Glomerular visceral epithelial cell (primary cell): ENCODE results near the gene NPB.

Experiments
- DNase-seq: peaks from one replicate; pipeline ENCODE4 v3.0.0-alpha.2; 2016; ENCODE audit errors: extremely low spot score

NPB gene

DNA sequence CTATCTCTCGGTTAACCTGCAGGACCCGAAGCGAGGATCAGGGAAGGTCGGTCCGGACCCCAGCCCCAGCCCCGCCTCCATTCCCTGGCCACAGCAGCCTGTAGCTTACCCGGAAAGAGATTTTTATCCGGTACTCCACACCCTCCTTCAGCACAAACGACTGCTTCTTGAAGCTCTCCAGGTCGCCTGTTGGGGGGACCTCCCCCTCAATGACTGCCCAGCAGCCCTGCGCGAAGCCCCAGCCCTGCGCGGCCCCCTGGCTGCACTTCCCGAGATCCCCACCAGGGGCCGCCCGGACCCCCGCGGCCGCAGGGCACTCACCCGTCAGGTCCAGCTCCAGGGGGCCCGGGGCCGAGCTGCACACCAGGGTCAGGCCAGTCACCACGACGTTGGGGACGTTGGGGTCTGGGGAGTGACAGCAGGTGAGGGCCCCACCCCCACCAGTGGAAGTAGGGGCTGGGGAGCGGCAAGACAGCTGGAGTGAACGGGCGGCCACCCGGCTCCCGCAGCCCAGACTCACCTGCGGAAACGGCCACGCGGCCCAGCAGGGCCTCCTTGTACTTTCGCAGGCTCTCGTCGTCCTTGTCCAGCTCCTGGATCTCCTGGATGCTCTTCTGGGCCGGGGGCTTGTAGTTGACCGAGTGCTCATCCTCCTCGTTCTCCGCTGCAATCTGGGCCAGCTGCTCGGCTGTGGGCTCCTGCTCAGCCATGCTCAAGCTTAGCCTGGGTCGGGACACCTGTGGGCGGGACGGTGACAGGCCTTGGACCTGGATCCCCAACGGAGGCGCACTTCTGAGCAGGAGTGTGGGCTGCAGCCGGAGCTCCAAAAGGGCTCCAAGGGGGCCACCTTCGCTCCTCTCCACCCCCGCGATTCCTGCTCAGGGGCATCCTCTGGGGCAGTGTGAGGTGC lies 32.6 kb upstream of the NPB start:
- DNase-seq, result peak; percentile 57

DNA sequence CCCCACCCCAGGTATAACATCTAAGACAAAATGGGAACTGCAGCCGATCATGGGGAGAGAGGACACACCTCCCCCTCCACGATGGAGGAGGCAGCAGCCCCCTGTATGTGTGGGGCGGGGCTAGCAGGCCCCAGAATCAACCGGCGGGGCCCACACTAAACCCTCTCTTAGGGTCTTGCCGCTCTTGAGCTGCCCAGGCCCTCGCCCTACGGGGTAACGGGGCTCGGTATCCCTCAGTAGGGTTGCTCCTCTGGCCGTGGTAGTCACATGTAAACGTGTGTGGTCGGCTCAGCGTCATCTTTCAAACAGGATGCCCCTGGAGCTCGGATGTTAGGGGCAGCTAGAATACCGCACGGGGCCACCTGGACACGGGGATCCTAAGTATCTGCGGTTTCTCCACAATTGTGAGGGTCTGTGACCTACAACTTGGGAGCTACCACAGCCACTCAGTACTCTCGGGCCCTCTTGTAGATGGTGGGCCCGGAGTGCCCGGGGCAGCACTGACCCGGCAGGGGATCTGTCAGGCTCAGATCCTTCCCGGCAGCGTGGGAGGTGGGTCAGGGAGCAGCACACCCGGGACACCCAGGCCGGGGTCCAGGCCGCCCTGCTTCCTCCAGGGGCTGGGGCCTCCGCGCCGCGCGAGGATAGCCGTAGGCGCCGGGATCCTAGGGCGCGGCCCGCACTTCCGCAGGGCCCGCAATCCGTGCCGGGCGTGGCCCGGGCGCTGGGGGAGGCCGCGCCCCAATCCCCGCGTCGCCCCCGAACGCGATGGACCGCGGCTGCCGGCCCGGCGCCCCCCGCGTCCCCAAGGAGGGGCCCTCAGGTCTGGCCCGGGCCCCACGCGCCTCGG lies 31.7 kb upstream of the NPB start:
- DNase-seq, result peak; percentile 53

DNA sequence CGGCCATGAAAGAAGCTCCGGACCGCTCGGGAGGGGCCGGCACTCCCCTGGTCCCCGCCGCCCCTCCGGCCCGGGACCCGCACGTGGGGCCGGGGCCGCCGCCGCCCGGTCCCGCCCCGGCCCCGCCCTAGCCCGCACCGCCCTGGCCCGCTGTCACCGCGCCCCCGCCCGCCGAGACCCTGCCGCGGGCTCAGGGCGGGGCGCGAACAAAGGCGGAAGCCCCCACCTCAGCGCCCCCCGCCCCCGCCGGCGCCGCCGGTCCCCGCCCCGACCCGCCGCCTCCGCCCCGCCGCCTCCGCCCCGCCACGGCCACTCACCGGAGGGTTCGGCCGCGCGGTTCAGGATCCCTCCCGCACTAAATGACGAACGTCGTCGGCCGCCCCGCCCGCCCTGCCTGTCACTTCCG lies 31.1 kb upstream of the NPB start, which contains the start of gene ARHGDIA:
Gene ARHGDIA (minus strand): TSS at position 357 of the 406 bp plus-strand sequence. CDS start 1,407 bp downstream, outside the sequence.
- DNase-seq, result no peak

DNA sequence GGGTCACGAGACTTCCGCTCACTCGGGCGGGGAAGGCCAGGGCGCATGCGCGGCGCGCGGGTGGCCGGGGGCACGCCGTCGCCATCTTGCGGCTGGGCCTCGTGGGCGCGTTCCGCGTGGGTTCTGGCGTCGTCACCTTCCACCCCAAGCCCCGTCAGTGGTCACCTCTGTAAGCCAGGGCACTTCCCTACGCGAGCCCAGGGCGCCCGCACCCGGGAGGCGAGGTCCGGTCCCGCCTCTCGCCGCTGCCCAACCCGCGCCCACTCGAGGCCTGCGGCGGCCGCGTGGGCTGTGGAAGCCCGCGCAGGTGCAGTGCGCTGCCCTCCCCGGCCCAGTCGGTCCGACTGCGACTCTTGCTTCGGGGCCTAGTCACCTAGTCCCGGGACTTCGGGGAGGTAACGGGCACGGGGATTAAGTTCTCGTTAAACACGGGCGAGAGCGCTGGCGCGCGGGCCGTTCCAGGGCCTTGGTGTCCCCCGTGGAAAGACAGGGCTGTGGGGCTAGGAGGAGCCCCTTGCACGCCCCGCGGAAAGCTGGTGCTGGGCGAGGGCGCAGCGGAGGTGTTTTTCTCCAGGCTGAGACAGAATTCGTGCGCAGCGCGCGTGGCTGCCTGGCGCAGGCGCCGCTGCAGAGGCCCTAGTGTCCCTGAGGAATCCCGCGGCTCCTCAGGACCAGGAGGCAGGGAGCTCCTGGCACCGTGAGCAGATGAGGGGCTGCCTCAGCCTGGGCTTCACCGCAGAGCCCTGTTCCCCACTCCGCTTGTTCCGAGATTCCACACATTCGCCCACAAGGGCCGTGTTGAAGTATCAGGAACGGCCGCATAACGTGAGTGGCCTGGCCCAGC lies 30.4 kb upstream of the NPB start:
- DNase-seq, result peak; percentile 92

DNA sequence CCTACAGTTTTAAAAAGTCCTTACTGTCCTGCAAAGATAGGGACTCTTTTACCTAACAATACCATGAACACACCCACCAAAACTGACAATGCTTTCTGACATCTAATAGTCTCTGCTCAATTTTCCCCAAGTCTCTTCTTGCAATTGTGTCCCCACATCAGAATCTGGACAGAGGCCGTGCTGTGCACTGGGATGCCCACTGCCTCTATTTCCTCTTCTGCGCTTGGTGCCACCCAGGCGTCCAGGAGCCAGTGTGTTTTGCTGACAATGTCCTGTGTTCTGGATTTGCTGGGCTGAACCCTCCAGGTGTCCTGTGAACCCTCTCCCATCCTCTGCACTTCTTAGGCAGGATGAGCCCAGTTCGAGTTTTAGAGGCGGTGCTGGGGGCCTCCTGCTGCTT lies 24.5 kb upstream of the NPB start:
- DNase-seq, result no peak

DNA sequence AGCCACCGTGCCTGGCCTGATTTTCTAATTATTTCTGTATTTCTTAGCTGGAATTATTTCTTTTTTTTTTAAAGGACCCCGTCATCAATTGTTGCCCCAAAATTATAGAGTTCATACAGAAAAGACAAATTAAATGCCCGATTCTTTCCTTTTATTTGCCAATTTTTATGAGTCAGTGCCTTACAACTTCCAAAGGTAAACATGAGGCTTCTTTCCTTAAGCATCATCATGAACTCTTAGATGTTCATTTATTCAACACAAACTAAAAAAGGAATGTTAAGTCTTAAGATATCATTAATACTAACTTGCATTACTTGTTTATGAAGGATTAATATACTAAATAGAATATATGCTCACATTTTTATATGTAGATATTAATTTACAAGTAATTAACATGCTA lies 23.7 kb upstream of the NPB start:
- DNase-seq, result no peak

DNA sequence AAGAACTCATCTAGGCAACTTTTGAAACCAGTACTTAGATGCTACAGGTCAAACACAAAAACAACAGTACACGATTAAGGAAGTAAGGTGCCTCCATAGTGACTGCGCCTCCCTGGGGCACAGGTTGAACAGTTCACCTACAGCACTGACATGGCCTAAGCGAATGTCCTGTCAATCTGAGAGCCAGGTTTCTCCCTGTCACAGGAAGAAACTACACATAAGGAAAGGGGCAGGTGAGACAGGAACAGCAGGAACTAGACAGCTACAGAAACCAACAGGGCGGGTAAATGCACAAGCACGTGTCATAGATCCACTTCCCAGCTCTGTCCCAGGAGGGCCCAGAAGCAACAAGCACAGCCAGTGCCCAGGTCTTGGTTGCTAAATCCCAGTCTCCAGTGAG lies 22.9 kb upstream of the NPB start:
- no peak for DNase-seq

DNA sequence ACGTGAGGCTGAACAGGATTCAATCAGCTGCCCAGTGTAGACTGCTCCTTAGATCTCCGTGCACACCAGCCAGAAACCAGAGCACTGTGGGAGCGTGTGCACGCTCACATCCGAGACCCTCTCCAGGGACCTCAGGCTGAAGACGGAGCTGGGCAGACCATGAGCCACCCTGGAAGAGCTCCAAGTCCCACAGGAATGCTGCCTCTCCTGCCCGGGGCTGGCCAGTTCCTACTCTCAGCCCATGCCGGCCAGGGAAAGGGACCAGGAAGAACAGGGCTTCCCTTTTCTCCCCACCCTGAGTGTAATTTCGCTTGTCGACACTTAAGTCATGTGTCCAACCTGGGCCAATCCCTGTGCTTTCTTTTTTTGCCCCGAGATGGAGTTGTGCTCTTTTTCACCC lies 17.5 kb upstream of the NPB start:
- DNase-seq, result no peak

DNA sequence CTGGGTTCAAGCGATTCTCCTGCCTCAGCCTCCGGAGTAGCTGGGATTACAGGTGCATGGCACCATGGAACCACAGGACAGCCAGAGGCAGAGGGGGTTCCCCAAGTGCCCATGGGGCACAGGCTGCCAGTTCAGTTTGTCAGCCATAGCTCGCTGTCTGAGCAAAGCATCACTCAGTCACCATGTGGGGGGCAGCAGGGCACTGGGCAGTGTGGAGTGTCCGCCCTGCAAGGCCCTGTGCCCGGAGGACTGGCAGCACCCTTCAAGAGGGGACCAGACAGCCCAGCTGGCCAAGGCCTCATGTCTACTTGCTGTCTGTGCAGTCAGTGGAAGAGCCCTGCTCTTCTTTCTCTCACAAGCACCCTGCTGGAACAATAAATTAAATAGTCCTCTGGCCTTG lies 17.1 kb upstream of the NPB start:
- no peak for DNase-seq

DNA sequence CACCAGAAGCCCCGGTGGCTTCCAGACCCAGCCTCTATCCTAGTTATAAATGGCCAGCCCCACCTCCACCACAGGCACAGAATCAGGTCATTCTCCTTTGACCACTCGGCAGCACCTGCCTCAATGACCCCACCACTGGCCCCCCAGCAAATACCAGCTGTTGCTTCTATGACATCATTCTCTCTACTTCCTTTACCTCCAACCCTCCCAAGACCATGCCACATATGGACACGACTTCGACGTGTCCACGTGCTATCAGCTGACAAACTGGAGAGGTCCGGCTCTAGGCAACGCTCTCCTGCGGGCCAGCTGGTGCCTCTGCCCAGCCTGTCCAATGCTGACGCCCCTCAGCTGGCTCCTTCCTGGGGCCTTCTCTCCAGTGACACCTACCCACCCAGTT lies 16.6 kb upstream of the NPB start:
- DNase-seq, result no peak

DNA sequence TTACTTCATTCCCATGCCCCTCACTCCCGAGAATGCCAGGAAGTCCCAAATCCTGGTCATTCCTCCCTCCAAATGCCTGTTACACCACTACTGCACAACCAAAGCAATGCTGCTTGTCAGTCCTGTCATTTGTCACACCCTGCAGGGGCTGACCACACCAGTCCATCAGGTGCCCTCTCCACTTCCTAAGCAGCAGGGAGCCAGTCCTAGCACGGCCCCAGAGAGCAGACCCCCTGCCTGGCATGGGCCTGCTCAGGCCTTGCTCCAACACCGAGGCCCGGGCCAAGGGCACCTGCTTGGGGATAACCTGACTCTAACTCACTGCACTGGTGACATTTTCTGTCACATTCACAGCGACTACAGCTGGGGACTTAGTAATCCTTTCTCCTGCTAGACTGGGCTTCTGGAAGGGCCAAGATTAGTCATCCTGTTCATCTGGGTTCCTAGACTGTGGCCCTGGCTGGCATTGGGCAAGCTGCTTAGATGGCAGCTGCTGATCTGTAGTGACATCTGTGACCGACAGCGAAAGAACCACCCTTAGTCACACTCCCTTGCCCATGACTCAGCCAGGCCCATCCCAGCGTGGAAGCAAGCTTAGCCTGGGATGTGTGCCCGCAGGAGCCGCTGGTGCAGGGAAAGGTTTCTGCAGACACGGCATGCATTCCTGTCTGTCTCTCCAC lies 16.0 kb upstream of the NPB start:
- DNase-seq, result peak; percentile 95

DNA sequence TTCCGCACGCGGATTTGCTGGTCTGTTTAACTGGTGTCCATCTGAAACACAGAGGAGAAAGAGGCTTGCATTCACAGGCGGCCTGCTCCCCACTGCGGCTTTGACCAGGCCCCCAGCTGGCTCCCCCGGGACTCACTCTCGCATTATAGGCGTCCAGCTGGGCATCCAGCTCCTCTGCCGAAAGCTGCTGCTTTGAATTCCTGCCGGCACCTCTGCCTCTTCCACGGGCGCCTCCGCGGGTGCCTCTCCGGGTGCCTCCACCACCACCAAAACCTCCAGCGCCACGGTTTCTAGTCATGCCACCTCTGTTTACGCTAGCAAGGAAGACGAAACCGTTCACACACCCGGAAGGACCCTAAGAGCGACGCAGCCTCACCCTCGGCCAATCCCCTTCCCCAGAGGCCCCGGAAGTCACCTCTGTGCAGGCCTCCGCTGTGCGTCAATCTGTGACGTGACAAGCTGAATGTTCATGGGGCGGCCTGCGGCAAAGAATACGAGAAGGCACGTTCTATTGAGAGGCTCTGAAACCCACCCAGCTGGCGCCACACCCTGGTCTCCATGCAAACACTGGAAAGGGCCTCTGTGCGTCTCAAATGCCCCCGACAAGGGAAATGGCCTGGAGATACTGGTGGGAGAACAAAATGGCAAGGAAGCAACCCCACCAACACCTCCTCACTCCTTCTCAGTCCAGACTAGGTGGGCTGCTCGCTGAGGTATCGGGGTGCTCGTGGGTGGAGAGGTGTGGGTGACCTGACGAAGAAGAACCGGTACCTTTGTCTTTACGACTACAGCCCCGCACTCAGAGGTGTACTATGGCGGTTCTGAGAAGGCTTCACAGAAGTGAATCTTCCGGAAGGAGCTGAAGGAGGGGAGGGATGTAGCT lies 13.7 kb upstream of the NPB start:
- no peak for DNase-seq

DNA sequence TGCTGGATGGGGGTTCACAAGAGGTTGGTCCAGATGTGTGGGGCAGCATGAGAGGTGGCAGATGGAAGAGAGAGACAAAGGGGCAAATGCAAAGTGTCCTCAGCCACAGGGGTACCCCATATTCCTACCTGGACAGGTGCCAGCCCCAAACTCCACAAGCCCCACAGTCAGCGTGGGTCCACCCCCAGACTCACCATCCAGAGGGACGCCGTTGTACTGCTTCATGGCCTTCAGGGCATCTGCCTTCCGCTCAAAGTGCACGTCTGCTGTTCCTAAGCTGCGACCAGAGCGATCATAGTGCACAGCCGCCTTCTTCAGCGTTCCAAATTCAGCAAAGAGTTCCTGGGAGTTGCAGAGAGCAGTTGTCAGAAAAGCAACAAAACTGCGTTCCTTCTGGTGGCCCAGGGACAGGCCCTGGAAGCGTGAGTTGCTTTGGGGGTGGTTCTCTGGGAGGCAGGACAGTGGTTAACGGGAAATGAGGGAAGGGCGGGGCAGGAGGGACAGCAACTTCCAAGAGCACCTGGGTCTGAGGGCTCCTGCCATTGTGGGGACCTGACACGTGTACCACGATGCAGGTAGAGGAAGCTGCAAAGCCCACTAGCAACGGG lies 12.9 kb upstream of the NPB start:
- DNase-seq, result no peak

DNA sequence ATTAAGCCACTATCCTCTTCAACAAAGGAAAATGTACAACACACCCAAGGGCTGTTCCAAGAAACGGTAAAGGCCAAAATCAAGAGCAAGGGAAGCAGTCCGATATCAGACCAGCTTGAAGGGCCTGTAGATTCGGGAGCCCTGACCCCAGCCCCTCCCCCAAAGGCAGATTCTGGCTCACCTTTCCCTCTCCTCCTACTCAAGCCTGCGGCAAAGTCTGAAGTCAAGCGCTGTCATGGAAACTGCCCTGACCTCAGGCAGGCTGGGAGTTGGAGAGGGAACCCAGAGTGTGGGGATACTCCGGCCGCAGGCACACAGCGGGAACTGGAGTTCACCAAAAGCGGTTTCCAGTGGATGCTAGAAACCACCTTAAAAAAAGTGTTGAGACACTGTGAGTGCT lies 12.4 kb upstream of the NPB start:
- DNase-seq, result no peak

DNA sequence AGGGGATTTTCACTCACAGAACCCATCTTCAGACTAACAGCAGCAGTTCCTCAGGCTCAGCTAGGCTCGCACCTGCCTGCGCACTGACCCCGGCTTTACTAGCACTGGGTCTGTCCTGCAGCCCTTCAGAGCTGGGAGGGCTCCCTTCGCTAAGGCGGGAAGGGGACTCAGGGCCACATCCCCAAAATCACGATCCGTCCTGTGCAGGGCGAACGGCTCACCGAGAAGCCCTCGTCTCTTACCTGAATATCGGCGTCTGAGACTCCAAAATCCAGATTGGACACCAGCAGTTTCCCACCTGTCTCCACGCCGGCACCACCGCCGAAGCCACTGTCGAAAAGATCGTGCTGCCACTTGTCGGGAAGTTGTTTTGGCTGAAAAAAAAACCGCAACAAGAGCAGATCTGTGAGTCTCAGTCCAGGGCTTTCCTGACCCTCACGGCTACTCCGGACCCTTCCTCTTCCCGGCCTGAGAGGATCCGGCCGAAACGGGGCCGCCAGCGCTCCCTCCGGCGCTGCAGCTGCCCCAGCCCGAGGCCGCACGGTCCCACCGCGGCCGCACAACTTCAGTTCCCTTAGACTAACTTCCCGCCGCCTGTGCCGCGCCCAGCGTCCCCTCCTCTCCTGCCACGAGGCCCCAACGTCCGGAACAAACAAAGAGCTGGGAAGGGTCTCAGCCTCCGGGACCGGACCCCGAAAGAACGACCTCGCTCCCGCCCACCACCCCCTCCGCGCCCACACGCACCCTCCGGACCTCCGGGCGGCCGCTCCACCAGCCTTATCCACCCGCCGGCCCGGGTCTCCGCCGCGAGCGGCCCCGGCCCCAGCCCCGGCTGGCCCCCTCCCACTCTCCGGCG lies 11.4 kb upstream of the NPB start:
- DNase-seq, result no peak

DNA sequence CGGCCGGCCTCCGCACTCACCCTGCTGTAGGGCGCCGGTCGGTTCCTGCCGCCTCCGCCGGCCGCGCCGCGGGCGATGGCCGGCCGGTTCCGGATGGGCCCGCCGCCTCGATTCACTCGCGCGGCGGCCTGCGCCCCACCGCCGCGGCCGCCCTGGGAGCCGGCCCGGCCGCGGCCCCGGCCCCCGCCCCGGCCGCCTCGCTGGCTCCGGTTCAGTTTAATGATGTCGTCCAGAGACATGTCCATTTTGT lies 10.8 kb upstream of the NPB start:
- no peak for DNase-seq

DNA sequence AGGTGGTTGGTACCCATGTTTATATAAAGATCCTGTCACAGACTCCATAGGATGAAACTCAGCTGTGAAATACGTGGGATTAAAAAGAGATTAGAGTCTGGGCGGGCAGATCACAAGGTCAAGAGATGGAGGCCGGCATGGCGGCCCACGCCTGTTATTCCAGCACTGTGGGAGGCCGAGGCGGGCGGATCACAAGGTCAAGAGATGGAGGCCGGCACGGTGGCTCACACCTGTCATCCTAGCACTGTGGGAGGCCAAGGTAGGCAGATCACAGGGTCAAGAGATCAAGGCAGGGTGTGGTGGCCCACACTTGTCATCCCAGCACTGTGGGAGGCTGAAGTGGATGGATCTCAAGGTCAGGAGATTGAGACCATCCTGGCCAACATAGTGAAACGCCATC lies 6.6 kb upstream of the NPB start:
- DNase-seq, result no peak

DNA sequence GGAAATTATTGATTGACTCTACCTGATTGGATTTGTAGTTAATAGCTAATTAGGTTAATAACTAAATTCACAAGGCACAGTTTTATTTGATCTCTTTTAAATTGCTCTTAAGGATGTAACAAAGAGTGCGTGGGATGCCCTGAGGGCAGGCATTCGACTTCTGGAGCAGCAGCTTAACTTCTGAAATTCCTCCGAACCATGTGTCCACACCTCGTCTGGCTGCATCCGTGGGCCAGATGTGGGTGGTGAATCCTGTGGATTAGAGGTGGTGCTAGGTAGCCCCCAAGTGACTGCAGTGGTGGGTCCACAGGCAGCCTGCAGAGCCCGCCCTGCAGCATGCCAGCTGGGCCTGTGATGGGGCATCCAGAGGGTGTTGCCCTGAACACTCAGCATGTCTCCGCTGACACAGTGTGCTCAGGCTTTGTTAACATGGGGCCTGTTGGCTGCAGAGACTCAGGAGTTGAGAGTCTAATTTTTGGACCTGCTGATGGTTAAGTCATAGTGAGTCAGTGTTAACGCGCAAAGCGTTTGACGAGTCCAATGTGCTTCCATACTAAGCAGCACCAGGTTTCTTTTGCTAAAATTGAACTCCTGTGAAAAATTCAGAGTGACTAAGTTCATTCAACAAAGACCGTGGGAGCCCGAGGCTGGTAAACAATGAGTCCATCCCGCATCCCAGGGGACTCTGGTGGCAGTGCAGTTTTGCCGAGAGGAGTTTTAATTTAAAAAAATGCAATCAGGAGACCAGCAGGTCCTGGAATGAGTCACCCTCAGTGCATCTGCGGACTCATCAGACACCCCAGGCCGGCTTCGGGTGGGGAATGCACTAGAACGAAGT lies 3.8 kb upstream of the NPB start:
- DNase-seq, result peak; percentile 56
